ENCODE results near the gene ZNF565.
"Not testable (repeated sequence)": the region's sequence is repeated elsewhere in the genome, so short reads cannot be mapped to it uniquely, and the experiment has no call there.

The ZNF565 gene

GRCh38 chr19:36214386-36215275 is at the start of gene ZNF565, which contains the start of gene ZNF146:
Gene ZNF565 (minus strand): TSS chr19:36214665. CDS start chr19:36201985, 12,680 bp downstream.
Gene ZNF146 (plus strand): TSS chr19:36215106. CDS start chr19:36236441, 21,335 bp downstream.
- peak; percentile 89 for DNase-seq (ENCODE audit: low read depth)

GRCh38 chr19:36259211-36259610 is 44.7 kb upstream of the ZNF565 start:
- DNase-seq (ENCODE audit: low read depth), result no peak

- no peak for DNase-seq (ENCODE audit: low read depth)
Observed at GRCh38 chr19:36258028-36258875, 43.8 kb upstream of the ZNF565 start.

- DNase-seq (ENCODE audit: low read depth), result no peak
Observed at GRCh38 chr19:36257520-36257876, 43.0 kb upstream of the ZNF565 start.

GRCh38 chr19:36256853-36257519 is 42.5 kb upstream of the ZNF565 start:
- no peak for DNase-seq (ENCODE audit: low read depth)

- DNase-seq (ENCODE audit: low read depth), result no peak
Observed at GRCh38 chr19:36256064-36256463, 41.6 kb upstream of the ZNF565 start.

GRCh38 chr19:36255316-36255715 is 40.9 kb upstream of the ZNF565 start:
- no peak for DNase-seq (ENCODE audit: low read depth)

GRCh38 chr19:36254848-36255247 is 40.4 kb upstream of the ZNF565 start:
- DNase-seq (ENCODE audit: low read depth), result no peak

GRCh38 chr19:36252047-36252446 is 37.6 kb upstream of the ZNF565 start:
- DNase-seq (ENCODE audit: low read depth), result no peak

- DNase-seq (ENCODE audit: low read depth), result no peak
Observed at GRCh38 chr19:36246006-36246481, 31.6 kb upstream of the ZNF565 start.

- no peak for DNase-seq (ENCODE audit: low read depth)
Observed at GRCh38 chr19:36245210-36246005, 30.9 kb upstream of the ZNF565 start.

- no peak for DNase-seq (ENCODE audit: low read depth)
Observed at GRCh38 chr19:36244066-36244465, 29.6 kb upstream of the ZNF565 start.

- DNase-seq (ENCODE audit: low read depth), result no peak
Observed at GRCh38 chr19:36236946-36237310, 22.5 kb upstream of the ZNF565 start.

- DNase-seq (ENCODE audit: low read depth), result no peak
Observed at GRCh38 chr19:36236304-36236945, 22.0 kb upstream of the ZNF565 start.

- DNase-seq (ENCODE audit: low read depth), result not testable (repeated sequence)
Observed at GRCh38 chr19:36233626-36234025, 19.2 kb upstream of the ZNF565 start.

GRCh38 chr19:36225219-36225892 is 10.9 kb upstream of the ZNF565 start:
- DNase-seq (ENCODE audit: low read depth), result no peak

GRCh38 chr19:36222503-36222902 is 8.0 kb upstream of the ZNF565 start:
- DNase-seq (ENCODE audit: low read depth), result no peak

- no peak for DNase-seq (ENCODE audit: low read depth)
Observed at GRCh38 chr19:36221474-36221873, 7.0 kb upstream of the ZNF565 start.

- DNase-seq (ENCODE audit: low read depth), result no peak
Observed at GRCh38 chr19:36215276-36216123, 1.0 kb upstream of the ZNF565 start.
